Measurements from ENCODE around the gene AGAP1.

The AGAP1 gene

DNA sequence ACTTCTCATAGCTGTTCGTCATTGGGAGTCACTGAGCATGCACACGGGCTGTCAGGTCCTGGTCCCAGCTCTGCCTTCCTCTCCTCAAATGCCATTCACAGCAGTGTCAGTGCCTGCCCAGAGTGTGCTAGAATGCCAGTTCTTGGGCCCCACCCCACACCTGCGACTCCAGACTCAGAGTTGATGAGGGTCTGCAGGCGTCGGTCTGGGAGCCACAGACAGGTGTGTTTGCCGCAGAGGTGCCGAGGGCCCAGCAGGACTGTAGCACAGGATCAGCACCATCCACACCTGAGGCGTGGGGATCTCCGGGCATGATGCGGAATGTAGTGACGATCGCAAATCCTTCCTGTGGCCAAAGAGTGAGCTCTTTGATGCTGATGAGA lies 56.5 kb downstream of the AGAP1 start:
- no peak for DNase-seq (ENCODE audit: low spot score)

DNA sequence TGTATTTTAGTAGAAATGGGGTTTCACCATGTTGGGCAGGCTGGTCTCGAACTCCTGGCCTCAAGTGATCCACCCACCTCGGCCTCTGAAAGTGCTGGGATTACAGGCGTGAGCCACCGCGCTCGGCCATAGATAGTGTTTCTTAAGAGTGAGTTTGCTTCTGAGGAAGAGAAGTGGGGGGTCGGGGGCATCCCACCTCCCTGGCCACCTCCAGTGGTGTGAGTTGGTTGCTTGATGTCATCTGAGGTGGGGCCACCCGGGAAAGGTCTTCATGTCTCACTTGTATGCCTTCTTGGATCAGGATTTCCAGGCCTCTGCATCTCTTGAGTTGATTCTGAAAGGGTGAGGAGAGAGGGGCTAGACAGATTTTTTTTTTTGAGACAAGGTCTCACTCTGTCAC lies 57.1 kb downstream of the AGAP1 start:
- no peak for DNase-seq (ENCODE audit: low spot score)

GRCh38 chr2:235551965-235552364 lies 58.1 kb downstream of the AGAP1 start:
- peak; percentile 82 for DNase-seq (ENCODE audit: low spot score)

DNA sequence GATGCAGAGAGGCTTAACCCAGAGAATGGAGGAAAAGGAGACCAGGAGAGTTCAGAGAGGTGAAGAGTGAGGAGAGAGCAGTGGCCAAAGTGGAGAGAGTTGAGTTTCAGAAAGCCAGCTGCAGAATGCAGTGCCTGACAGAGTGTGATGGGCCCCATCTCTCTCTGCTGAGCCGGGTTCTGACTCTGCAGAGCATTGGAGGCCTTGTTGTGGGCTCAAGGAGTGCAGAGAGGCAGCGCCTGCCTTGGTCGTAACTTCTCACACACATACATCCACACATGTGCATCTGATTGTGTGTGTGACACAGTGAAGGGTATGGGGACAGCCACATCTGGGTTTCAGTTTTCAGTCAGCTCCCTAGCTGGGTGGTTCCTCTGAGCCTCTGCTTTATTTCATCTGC lies 58.8 kb downstream of the AGAP1 start:
- no peak for DNase-seq (ENCODE audit: low spot score)

GRCh38 chr2:235553291-235553690 lies 59.4 kb downstream of the AGAP1 start:
- no peak for DNase-seq (ENCODE audit: low spot score)

- no peak for DNase-seq (ENCODE audit: low spot score)
These were observed 59.9 kb downstream of the AGAP1 start for GRCh38 chr2:235553696-235554100.

GRCh38 chr2:235554385-235554784 lies 60.5 kb downstream of the AGAP1 start:
- DNase-seq (ENCODE audit: low spot score), result no peak

DNA sequence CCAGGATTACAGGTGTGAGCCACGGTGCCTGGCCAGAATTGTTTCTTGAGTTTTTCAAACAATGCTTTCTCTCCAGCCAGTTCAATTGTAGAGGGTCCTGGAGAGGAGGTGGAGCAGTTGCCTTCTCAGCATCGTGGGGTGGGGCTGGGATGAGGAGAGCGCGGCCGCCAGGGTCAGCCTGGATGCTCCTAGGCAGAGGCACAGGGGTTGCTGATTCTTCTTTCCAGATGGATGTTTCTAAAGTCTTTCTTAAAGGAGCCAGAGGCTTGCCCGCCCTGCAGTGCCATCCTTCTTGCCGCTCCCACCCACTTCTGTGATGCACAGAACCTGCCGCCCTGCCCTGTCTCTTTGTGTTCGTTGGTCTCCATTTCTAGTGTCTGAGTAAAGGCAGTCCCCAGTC lies 61.1 kb downstream of the AGAP1 start:
- DNase-seq (ENCODE audit: low spot score), result no peak

GRCh38 chr2:235555371-235555770 lies 61.5 kb downstream of the AGAP1 start:
- DNase-seq (ENCODE audit: low spot score), result peak; percentile 73

- no peak for DNase-seq (ENCODE audit: low spot score)
These were observed 62.2 kb downstream of the AGAP1 start for GRCh38 chr2:235556086-235556485.

DNA sequence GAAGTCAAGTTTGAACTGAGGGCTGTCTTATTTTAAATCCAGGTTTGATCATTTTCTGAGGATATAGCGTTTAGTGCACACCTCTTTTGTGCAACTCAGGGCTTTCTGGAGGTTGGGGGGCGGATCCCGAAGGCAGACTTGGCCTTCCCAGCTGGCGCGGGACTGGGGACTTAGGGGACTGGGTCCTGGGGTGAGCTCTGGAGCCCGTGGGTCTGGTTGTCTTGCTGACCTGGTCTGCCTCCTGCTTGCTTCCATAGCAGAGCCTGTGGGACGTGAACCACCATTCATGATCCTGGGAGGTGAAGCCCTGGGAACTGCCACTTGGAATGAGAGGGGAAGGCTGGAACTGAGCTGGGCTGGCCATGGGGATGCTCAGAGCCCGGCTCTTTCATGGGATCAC lies 63.1 kb downstream of the AGAP1 start:
- no peak for DNase-seq (ENCODE audit: low spot score)

- DNase-seq (ENCODE audit: low spot score), result no peak
These were observed 64.1 kb downstream of the AGAP1 start for GRCh38 chr2:235557903-235558302.

GRCh38 chr2:235558572-235558971 lies 64.7 kb downstream of the AGAP1 start:
- no peak for DNase-seq (ENCODE audit: low spot score)

- no peak for DNase-seq (ENCODE audit: low spot score)
These were observed 66.5 kb downstream of the AGAP1 start for GRCh38 chr2:235560345-235560744.

DNA sequence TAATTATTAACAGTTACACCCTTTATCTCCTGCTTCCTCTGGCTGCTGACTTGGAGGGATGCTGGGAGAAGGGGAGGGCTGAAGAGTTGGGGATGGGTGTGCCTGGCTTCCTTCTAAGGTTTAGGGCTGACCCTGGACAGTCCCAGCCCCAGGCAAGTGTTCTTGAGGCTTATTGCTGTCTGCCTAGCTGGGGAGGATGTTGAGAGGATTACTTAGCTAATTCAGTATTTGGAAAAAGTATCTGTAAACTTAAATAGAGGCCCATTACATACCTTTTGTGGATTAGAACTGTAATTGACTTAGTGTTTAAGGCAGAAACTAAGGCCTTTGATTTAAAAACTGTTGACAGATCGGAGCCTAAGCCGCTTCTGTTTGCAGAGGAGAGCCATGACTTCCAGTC lies 67.6 kb downstream of the AGAP1 start:
- no peak for DNase-seq (ENCODE audit: low spot score)

DNA sequence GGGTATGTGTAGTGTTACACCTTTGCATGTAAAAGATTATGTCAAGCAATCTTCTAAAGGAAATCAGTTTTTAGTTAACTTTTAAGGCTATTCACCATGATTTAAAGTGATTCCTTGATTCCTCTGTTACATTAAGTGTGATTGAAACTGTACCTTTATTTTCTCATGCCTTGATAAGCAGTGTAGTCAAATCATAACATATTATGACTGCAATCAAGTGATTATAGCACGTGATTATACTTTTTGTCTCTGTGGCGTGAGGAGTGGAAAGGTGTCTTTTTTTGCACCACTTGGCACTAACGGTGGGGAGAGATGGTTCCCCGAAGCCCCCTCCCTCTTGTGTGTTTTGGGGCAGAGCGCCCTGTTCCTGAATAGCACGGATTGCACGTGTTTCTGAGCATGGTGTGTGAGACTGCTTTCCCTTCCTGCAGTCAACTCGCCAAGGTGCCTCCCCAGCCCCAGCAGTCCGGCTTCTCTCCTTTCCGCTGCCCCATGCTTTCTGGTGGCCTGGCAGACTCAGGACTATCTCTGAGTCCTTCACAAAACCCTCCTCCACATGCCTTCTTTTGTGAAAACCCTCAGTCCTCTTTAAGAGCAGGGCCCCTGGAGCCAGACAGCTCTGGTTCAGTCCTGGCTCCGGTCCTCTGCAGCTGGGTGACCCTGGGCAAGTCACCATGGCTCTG lies 68.4 kb downstream of the AGAP1 start:
- no peak for DNase-seq (ENCODE audit: low spot score)

- no peak for DNase-seq (ENCODE audit: low spot score)
These were observed 69.4 kb downstream of the AGAP1 start for GRCh38 chr2:235563056-235563910.

DNA sequence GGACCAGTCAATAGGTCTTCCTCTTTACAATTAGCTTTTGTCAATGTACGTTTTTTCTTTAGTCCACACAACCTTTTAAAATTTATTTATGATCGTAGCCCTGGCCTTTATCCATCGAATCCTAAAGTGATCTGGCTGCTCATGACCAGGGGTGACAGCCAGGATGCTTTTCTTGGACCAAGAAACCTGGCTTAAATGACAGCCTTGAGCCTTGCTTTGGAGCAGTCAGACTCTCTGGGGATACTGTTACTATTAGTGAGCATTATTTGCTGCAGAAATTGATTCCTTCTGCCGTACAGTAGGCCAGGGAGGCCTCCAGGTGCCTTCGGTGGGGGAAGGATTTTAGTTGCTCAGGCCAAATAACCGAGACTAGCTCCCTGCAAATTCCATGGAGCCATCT lies 70.2 kb downstream of the AGAP1 start:
- no peak for DNase-seq (ENCODE audit: low spot score)

DNA sequence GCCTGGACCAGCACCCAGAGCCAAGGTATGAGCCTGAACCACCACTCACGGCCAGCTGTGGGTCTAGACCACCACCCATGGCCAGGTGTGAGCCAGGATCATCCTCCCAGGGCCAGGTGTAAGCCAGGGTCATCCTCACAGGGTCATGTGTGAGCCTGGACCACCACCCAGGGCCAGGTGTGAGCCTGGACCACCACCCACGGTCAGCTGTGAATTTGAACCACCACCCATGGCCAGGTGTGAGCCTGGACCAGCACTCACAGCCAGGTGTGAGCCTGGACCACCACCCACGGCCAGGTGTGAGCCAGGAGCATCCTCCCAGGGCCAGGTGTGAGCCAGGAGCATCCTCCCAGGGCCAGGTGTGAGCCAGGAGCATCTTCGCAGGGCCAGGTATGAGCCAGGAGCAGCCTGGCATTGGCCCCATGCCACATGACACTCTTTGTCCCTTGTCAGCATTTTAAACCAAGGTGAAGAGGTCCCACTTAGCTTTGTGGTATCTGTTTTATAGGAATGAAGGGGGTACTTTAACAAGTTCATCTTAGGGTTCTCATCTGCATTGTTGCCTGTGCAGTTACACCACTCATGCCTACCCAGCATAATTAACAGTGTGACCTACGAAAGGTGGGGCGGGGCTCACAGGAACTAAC lies 71.2 kb downstream of the AGAP1 start:
- DNase-seq (ENCODE audit: low spot score), result no peak

GRCh38 chr2:235566415-235566814 lies 72.6 kb downstream of the AGAP1 start:
- DNase-seq (ENCODE audit: low spot score), result no peak

- DNase-seq (ENCODE audit: low spot score), result no peak
These were observed 73.2 kb downstream of the AGAP1 start for GRCh38 chr2:235566931-235567495.

DNA sequence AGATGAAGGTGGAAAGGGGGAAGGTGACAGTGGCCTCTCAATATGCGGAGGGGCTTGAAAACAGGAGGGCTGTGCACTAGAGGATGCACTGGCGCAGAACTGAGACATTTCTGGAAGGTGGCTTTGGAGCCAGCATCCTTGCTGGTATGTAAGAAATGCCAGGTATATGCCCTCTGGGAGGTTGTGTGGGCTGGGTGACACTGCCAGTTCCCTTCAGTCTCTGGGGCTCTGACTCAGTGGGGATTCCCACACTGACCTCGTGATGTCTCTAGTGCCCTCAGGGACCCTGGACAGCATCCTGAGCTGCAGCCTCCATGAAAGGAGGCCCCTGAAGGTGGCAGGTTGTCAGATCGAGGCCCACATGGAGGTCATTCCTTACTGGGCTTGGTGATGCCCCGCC lies 74.0 kb downstream of the AGAP1 start:
- no peak for DNase-seq (ENCODE audit: low spot score)

DNA sequence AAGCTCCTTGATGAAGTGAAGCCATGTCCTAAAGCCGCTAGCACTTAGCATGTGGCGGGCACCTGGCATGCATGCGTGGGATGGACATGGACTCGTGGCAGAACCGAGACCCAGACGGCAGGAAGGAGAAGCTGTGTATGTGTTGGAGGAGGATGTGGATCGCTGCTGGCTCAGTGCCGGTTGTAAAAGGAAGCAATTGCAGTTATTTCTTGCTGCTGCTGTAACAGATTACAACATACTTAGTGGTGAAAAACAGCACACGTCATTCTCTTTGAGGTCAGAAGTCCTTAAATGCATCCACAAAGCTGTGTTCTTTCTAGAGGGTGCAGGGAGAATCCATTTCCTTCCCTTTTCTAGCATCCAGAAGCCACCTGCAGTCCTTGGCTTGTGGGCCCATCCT lies 74.6 kb downstream of the AGAP1 start:
- DNase-seq (ENCODE audit: low spot score), result no peak
